WTC11 (cell line): ENCODE results near the gene DTNB. TPM values are rescaled to one million over a fixed set of nuclear protein-coding genes. Genes with fewer than 3 reads are reported as not detected.

Experiments
- ATAC-seq: fragments of 200-7000 bp; cut with Tn5 transposase; 2 replicates; pipeline ENCODE4 v1.10.0; 2021; ENCODE audit warnings: mild to moderate bottlenecking, moderate library complexity
- CTCF ChIA-PET: fragments of 300-600 bp; sonication (Branson Sonifier 250); formaldehyde crosslinking; loops from one replicate; lab custom pipeline; 2021; ENCODE audit warnings: antibody characterized with exemption; lab: Charles Lee
- POLR2A ChIA-PET: fragments of 350-600 bp; sonication (Branson Sonifier 250); formaldehyde crosslinking; loops from one replicate; lab custom pipeline; 2021; ENCODE audit warnings: antibody characterized with exemption; lab: Charles Lee
- DNase-seq: peaks from one replicate; pipeline ENCODE4 v3.0.0; 2021; ENCODE audit warnings: low spot score
- H3K27ac Mint-ChIP-seq: 2 replicates; pipeline ENCODE4 v1.8.0; 2021; ENCODE audit warnings: mixed read lengths
- H3K27me3 Mint-ChIP-seq: 2 replicates; pipeline ENCODE4 v1.8.0; 2021; ENCODE audit warnings: low read depth, mild to moderate bottlenecking, moderate library complexity, mixed read lengths
- H3K36me3 Mint-ChIP-seq: 2 replicates; pipeline ENCODE4 v1.8.0; 2021; ENCODE audit warnings: mixed read lengths
- H3K4me1 Mint-ChIP-seq: 2 replicates; pipeline ENCODE4 v1.8.0; 2022; ENCODE audit warnings: mixed read lengths
- H3K4me3 Mint-ChIP-seq: 2 replicates; pipeline ENCODE4 v1.8.0; 2021; ENCODE audit warnings: mild to moderate bottlenecking, moderate library complexity, mixed read lengths
- H3K9me3 Mint-ChIP-seq: 2 replicates; pipeline ENCODE4 v1.8.0; 2021; ENCODE audit warnings: mixed read lengths
- CREB1 ChIP-seq: sonication (generic); formaldehyde crosslinking; IDR thresholded peaks from 2 replicates; pipeline ENCODE4 v1.8.0; 2023; ENCODE audit warnings: mild to moderate bottlenecking, missing genetic modification reagents
- ESRRA ChIP-seq: sonication (generic); formaldehyde crosslinking; IDR thresholded peaks from 2 replicates; pipeline ENCODE4 v1.8.1; 2022; ENCODE audit warnings: mild to moderate bottlenecking, missing genetic modification reagents, borderline replicate concordance
- GRHL2 ChIP-seq: fragments of 250-450 bp; sonication (Bioruptor Pico); IDR thresholded peaks from 2 replicates; pipeline ENCODE4 v1.8.0; 2022; ENCODE audit warnings: mild to moderate bottlenecking, moderate library complexity; ENCODE audit not compliant: insufficient replicate concordance, severe bottlenecking
- IRF2 ChIP-seq: sonication (generic); formaldehyde crosslinking; IDR thresholded peaks from 2 replicates; pipeline ENCODE4 v1.8.0; 2022; ENCODE audit warnings: low read depth, missing genetic modification reagents, borderline replicate concordance
- NFE2L1 ChIP-seq: sonication (generic); formaldehyde crosslinking; IDR thresholded peaks from 2 replicates; pipeline ENCODE4 v1.8.1; 2023; ENCODE audit warnings: missing genetic modification reagents
- SP1 ChIP-seq: sonication (generic); formaldehyde crosslinking; conservative IDR thresholded peaks from 2 replicates; pipeline ENCODE4 v1.8.1; 2022; ENCODE audit warnings: missing genetic modification reagents
- ZBTB21 ChIP-seq: sonication (generic); formaldehyde crosslinking; IDR thresholded peaks from 2 replicates; pipeline ENCODE4 v1.8.1; 2023; ENCODE audit warnings: mild to moderate bottlenecking, missing genetic modification reagents, borderline replicate concordance
- ZNF121 ChIP-seq: sonication (generic); formaldehyde crosslinking; IDR thresholded peaks from 2 replicates; pipeline ENCODE4 v1.8.0; 2023; ENCODE audit warnings: missing genetic modification reagents
- ZNF138 ChIP-seq: sonication (generic); formaldehyde crosslinking; conservative IDR thresholded peaks from 2 replicates; pipeline ENCODE4 v1.8.1; 2022; ENCODE audit warnings: mild to moderate bottlenecking, moderate library complexity, missing genetic modification reagents
- ZNF263 ChIP-seq: sonication (generic); formaldehyde crosslinking; IDR thresholded peaks from 2 replicates; pipeline ENCODE4 v1.8.1; 2022; ENCODE audit warnings: low read depth, mild to moderate bottlenecking, moderate library complexity, missing genetic modification reagents
- total RNA-seq: library from RNA; stranded (reverse); gene quantifications from 3 replicates; pipeline ENCODE4 v1.2.3, GENCODE V29; 2021
- TF ChIP-seq, protein P1 (sequence below): sonication (generic); formaldehyde crosslinking; IDR thresholded peaks from 2 replicates; pipeline ENCODE4 v1.8.0; 2022; ENCODE audit warnings: mild to moderate bottlenecking, missing genetic modification reagents
- TF ChIP-seq, protein P2 (sequence below): sonication (generic); formaldehyde crosslinking; conservative IDR thresholded peaks from 2 replicates; pipeline ENCODE4 v1.8.1; 2022; ENCODE audit warnings: mild to moderate bottlenecking, missing genetic modification reagents
- TF ChIP-seq, protein P3 (sequence below): sonication (generic); formaldehyde crosslinking; conservative IDR thresholded peaks from 2 replicates; pipeline ENCODE4 v1.8.1; 2023; ENCODE audit warnings: mild to moderate bottlenecking, low read depth, missing genetic modification reagents, moderate library complexity
- TF ChIP-seq, protein P4 (sequence below): sonication (generic); formaldehyde crosslinking; IDR thresholded peaks from 2 replicates; pipeline ENCODE4 v1.8.0; 2022; ENCODE audit warnings: mild to moderate bottlenecking, missing genetic modification reagents
- TF ChIP-seq, protein P5 (sequence below): fragments of 250-450 bp; sonication (Bioruptor Pico); IDR thresholded peaks from 2 replicates; pipeline ENCODE4 v1.8.0; 2021; ENCODE audit warnings: mild to moderate bottlenecking
- TF ChIP-seq, protein P6 (sequence below): sonication (generic); formaldehyde crosslinking; IDR thresholded peaks from 2 replicates; pipeline ENCODE4 v1.8.1; 2023; ENCODE audit warnings: mild to moderate bottlenecking, missing genetic modification reagents, moderate library complexity
- TF ChIP-seq, protein P7 (sequence below): fragments of 250-450 bp; sonication (Bioruptor Pico); IDR thresholded peaks from 2 replicates; pipeline ENCODE4 v1.9.0; 2021; ENCODE audit warnings: moderate library complexity, mild to moderate bottlenecking, inconsistent platforms, borderline replicate concordance
- TF ChIP-seq, protein P8 (sequence below): sonication (generic); formaldehyde crosslinking; IDR thresholded peaks from 2 replicates; pipeline ENCODE4 v1.8.1; 2022; ENCODE audit warnings: missing genetic modification reagents, borderline replicate concordance
- TF ChIP-seq, protein P9 (sequence below): fragments of 250-450 bp; sonication (Bioruptor Pico); IDR thresholded peaks from 2 replicates; pipeline ENCODE4 v1.9.0; 2021; ENCODE audit warnings: mild to moderate bottlenecking, borderline replicate concordance

DTNB gene
- total RNA-seq, 1 experiment from 2014 or later, result 39.9 TPM

DNA sequence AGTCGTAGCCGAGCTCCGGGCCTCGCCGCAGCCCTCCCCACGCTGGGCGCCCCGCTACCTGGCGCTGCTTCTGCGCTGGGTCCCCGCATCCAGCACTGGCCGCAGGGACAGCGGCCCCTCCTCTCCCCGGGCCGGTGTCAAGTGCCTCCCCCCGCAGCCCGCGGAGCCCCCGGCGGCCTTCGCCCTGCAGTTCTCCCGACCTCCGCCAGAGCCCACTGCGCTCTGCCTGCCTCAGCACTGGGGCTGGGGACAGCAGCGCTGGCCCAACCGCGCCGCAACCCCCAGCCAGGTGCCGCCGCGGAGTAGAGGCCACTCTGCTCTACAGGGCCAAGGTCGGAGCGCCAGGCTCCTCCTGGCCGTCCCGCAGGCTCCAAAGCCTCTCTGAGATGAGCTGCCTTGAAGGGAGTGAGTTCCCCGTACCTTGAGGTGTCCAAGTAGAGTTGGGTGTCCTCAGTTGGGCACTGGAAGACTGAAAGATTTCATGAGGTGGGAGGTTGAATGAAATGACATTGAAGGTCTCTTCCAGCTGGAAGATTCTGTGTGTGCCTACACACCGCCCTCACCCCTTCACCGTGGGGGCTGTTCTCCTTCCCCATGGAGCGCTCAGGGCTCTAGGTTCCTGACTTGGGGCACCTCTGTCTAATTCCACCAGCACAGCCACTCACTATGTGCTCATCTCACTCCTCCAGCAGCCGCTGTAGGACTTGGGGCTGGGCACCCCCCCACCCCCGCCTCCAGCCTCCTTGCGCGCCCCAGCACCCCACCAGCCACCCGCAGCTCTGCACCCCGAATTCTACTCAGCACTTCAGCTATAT is 330.8 kb downstream of the DTNB start (continued):
- TF ChIP-seq NFE2L1 (0 out of 2 replicates have a peak, but pooled peaks have one; percentile 59), CREB1 (CRISPR knock-in tag) (no peak), IRF2 (CRISPR knock-in tag) (peak; percentile 70; the same call in 1 of the 2 replicates), ZNF138 (CRISPR knock-in tag) (peak; percentile 91; the same call in 1 of the 2 replicates), ZNF263 (CRISPR knock-in tag) (0 out of 2 replicates have a peak, but pooled peaks have one; percentile 35), ZNF121 (CRISPR knock-in tag) (peak; percentile 68), ZBTB21 (CRISPR knock-in tag) (peak; percentile 79; the same call in 1 of the 2 replicates)
- TF ChIP-seq, protein P1, sequence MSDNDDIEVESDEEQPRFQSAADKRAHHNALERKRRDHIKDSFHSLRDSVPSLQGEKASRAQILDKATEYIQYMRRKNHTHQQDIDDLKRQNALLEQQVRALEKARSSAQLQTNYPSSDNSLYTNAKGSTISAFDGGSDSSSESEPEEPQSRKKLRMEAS, result peak; percentile 71
- TF ChIP-seq, protein P2, sequence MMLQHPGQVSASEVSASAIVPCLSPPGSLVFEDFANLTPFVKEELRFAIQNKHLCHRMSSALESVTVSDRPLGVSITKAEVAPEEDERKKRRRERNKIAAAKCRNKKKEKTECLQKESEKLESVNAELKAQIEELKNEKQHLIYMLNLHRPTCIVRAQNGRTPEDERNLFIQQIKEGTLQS (CRISPR knock-in tag), result peak; percentile 69; the same call in 1 of the 2 replicates
- TF ChIP-seq, protein P3, sequence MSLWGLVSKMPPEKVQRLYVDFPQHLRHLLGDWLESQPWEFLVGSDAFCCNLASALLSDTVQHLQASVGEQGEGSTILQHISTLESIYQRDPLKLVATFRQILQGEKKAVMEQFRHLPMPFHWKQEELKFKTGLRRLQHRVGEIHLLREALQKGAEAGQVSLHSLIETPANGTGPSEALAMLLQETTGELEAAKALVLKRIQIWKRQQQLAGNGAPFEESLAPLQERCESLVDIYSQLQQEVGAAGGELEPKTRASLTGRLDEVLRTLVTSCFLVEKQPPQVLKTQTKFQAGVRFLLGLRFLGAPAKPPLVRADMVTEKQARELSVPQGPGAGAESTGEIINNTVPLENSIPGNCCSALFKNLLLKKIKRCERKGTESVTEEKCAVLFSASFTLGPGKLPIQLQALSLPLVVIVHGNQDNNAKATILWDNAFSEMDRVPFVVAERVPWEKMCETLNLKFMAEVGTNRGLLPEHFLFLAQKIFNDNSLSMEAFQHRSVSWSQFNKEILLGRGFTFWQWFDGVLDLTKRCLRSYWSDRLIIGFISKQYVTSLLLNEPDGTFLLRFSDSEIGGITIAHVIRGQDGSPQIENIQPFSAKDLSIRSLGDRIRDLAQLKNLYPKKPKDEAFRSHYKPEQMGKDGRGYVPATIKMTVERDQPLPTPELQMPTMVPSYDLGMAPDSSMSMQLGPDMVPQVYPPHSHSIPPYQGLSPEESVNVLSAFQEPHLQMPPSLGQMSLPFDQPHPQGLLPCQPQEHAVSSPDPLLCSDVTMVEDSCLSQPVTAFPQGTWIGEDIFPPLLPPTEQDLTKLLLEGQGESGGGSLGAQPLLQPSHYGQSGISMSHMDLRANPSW (CRISPR knock-in tag), result 0 out of 2 replicates have a peak, but pooled peaks have one; percentile 44
- TF ChIP-seq, protein P4, sequence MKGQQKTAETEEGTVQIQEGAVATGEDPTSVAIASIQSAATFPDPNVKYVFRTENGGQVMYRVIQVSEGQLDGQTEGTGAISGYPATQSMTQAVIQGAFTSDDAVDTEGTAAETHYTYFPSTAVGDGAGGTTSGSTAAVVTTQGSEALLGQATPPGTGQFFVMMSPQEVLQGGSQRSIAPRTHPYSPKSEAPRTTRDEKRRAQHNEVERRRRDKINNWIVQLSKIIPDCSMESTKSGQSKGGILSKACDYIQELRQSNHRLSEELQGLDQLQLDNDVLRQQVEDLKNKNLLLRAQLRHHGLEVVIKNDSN, result peak; percentile 69
- TF ChIP-seq, protein P5, sequence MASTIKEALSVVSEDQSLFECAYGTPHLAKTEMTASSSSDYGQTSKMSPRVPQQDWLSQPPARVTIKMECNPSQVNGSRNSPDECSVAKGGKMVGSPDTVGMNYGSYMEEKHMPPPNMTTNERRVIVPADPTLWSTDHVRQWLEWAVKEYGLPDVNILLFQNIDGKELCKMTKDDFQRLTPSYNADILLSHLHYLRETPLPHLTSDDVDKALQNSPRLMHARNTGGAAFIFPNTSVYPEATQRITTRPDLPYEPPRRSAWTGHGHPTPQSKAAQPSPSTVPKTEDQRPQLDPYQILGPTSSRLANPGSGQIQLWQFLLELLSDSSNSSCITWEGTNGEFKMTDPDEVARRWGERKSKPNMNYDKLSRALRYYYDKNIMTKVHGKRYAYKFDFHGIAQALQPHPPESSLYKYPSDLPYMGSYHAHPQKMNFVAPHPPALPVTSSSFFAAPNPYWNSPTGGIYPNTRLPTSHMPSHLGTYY (CRISPR knock-in tag), result no peak

DNA sequence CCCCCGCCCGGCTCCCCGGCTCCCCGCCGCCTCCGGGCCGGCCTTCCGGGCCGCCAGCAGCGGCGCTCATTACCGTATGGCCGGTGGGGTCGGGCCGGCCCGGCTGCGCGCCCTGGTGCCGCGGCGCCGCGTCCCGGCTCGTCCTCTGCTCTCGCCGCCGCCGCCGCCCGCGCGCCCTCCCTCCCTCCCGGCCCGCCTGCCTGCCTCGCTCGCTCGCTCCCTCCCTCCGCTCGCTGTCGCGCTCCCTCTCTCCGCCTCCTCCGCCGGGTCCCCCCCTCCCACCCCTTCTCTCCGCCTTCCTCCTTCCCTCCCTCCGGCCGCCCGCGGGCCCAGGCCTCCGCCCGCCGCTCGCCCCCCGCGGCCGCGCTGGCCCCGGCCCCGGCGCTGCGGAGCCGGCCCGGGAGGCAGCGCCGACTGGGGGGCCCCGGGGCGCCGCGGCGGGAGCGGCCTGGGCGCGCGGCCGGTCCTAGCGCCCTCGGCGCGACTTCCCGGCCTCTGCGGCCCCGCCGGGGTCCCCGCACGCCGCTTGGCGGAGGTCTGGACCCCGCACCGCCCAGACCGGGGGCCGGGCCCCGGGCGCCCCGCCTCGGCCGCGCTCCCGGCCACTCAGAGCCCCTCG is 331.5 kb downstream of the DTNB start, which contains the start of gene DNMT3A:
TSS of gene DNMT3A (minus strand) at position 173 of the 619 bp plus-strand sequence. CDS start 27,941 bp downstream, outside the sequence.
- Mint-ChIP-seq H3K9me3 (no peaks in the 10 kb centered on the region), H3K4me3 (peak within 1 kb of the TSS; percentile 65)
- CTCF ChIA-PET, result interaction anchor here (1.0 to 3.1 kb wide), 6 partner anchors 19 to 34 kb away, joined by 3 to 24 read pairs (median 8); no protein-coding TSS in a partner anchor
- no peak for TF ChIP-seq ZNF138 (CRISPR knock-in tag)
- TF ChIP-seq, protein P6, sequence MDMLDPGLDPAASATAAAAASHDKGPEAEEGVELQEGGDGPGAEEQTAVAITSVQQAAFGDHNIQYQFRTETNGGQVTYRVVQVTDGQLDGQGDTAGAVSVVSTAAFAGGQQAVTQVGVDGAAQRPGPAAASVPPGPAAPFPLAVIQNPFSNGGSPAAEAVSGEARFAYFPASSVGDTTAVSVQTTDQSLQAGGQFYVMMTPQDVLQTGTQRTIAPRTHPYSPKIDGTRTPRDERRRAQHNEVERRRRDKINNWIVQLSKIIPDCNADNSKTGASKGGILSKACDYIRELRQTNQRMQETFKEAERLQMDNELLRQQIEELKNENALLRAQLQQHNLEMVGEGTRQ (CRISPR knock-in tag), result no peak
- TF ChIP-seq, protein P7, sequence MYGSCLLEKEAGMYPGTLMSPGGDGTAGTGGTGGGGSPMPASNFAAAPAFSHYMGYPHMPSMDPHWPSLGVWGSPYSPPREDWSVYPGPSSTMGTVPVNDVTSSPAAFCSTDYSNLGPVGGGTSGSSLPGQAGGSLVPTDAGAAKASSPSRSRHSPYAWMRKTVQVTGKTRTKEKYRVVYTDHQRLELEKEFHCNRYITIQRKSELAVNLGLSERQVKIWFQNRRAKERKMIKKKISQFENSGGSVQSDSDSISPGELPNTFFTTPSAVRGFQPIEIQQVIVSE (CRISPR knock-in tag), result no peak
- TF ChIP-seq, protein P8, sequence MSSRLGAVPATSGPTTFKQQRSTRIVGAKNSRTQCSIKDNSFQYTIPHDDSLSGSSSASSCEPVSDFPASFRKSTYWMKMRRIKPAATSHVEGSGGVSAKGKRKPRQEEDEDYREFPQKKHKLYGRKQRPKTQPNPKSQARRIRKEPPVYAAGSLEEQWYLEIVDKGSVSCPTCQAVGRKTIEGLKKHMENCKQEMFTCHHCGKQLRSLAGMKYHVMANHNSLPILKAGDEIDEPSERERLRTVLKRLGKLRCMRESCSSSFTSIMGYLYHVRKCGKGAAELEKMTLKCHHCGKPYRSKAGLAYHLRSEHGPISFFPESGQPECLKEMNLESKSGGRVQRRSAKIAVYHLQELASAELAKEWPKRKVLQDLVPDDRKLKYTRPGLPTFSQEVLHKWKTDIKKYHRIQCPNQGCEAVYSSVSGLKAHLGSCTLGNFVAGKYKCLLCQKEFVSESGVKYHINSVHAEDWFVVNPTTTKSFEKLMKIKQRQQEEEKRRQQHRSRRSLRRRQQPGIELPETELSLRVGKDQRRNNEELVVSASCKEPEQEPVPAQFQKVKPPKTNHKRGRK (CRISPR knock-in tag), result no peak
- TF ChIP-seq, protein P9, sequence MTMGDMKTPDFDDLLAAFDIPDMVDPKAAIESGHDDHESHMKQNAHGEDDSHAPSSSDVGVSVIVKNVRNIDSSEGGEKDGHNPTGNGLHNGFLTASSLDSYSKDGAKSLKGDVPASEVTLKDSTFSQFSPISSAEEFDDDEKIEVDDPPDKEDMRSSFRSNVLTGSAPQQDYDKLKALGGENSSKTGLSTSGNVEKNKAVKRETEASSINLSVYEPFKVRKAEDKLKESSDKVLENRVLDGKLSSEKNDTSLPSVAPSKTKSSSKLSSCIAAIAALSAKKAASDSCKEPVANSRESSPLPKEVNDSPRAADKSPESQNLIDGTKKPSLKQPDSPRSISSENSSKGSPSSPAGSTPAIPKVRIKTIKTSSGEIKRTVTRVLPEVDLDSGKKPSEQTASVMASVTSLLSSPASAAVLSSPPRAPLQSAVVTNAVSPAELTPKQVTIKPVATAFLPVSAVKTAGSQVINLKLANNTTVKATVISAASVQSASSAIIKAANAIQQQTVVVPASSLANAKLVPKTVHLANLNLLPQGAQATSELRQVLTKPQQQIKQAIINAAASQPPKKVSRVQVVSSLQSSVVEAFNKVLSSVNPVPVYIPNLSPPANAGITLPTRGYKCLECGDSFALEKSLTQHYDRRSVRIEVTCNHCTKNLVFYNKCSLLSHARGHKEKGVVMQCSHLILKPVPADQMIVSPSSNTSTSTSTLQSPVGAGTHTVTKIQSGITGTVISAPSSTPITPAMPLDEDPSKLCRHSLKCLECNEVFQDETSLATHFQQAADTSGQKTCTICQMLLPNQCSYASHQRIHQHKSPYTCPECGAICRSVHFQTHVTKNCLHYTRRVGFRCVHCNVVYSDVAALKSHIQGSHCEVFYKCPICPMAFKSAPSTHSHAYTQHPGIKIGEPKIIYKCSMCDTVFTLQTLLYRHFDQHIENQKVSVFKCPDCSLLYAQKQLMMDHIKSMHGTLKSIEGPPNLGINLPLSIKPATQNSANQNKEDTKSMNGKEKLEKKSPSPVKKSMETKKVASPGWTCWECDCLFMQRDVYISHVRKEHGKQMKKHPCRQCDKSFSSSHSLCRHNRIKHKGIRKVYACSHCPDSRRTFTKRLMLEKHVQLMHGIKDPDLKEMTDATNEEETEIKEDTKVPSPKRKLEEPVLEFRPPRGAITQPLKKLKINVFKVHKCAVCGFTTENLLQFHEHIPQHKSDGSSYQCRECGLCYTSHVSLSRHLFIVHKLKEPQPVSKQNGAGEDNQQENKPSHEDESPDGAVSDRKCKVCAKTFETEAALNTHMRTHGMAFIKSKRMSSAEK, result no peak
- TF ChIP-seq GRHL2, result no peak
- TF ChIP-seq, protein P2 (CRISPR knock-in tag), result no peak
- no peak for TF ChIP-seq ESRRA (CRISPR knock-in tag)
- TF ChIP-seq SP1 (CRISPR knock-in tag), result no peak
- TF ChIP-seq ZBTB21 (CRISPR knock-in tag), result no peak

More for the DNA sequence above, 331.5 kb downstream of the DTNB start, which contains the start of gene DNMT3A:
- Mint-ChIP-seq H3K27ac (no peak within 1 kb of the TSS), H3K27me3 (peaks cover 22% of the 10 kb centered on the region), H3K36me3 (no peaks in the 10 kb centered on the region), H3K4me1 (peaks cover 34% of the 10 kb centered on the region)
- DNase-seq, result peak; percentile 73
- ATAC-seq, result peak; percentile 13
- POLR2A ChIA-PET, result no interaction called here
